Upper lobe of left lung (tissue), 6 donors: ENCODE data around the gene CFAP157. TPM values are rescaled to one million over a fixed set of nuclear protein-coding genes. Genes with fewer than 3 reads are reported as not detected.

Experiments used
- ATAC-seq, 2 donors: fragments of 200-7000 bp; cut with Tn5 transposase; one replicate each; pipeline ENCODE4 v1.9.1; 2022; ENCODE audit warnings: mild to moderate bottlenecking in 2 of 2, moderate library complexity in 2 of 2; ENCODE audit not compliant: low FRiP score in 2 of 2
- DNase-seq, 2 donors: peaks; one replicate each; pipeline ENCODE4 v3.0.0-alpha.2; 2019 to 2020
- H3K27ac ChIP-seq, 4 donors: fragments of 200-600 bp; sonication (generic); one replicate each; pipeline ENCODE4 v1.5.1; 2016 to 2019
- H3K27me3 ChIP-seq, 4 donors: fragments of 200-600 bp; sonication (generic); one replicate each; pipeline ENCODE4 v1.5.1; 2017 to 2019
- H3K36me3 ChIP-seq, 4 donors: fragments of 200-600 bp; sonication (generic); one replicate each; pipeline ENCODE4 v1.5.1; 2016 to 2019
- H3K4me1 ChIP-seq, 4 donors: fragments of 200-600 bp; sonication (generic); one replicate each; pipeline ENCODE4 v1.5.1; 2018 to 2019
- H3K4me3 ChIP-seq, 4 donors: fragments of 200-600 bp; sonication (generic); one replicate each; pipeline ENCODE4 v1.5.1; 2017 to 2019; ENCODE audit warnings: mild to moderate bottlenecking in 2 of 4, moderate library complexity in 1 of 4
- H3K9me3 ChIP-seq, 4 donors: fragments of 200-600 bp; sonication (generic); one replicate each; pipeline ENCODE4 v1.5.1; 2018 to 2019
- CTCF ChIP-seq, 6 experiments: fragments of 450-650 bp in 4 of 6; fragments of 200-600 bp in 2 of 6; sonication (generic) in 2 of 6; IDR thresholded peaks; one replicate each; pipeline ENCODE4 v1.5.1; 2016 to 2019; ENCODE audit warnings: antibody characterized with exemption in 6 of 6
- EP300 ChIP-seq, 4 donors: sonication (generic); formaldehyde crosslinking; IDR thresholded peaks; one replicate each; pipeline ENCODE4 v1.5.1; 2017; ENCODE audit warnings: antibody characterized with exemption in 4 of 4, control low read depth in 2 of 4
- POLR2A ChIP-seq, 4 donors: fragments of 450-650 bp; IDR thresholded peaks; one replicate each; pipeline ENCODE4 v1.5.1; 2016 to 2017; ENCODE audit warnings: antibody characterized with exemption in 4 of 4, mild to moderate bottlenecking in 2 of 4
- POLR2AphosphoS5 ChIP-seq, 2 donors: sonication (generic); formaldehyde crosslinking; IDR thresholded peaks; one replicate each; pipeline ENCODE4 v1.5.1; 2017; ENCODE audit warnings: antibody characterized with exemption in 2 of 2
- WGBS, 2 donors: methylation state at CpG; one replicate each; pipeline ENCODE4 v1.1.5; 2017 to 2018; 5-methylcytosine and 5-hydroxymethylcytosine counted together
- total RNA-seq, 6 donors: library from RNA; depleted of rRNA in 4 of 6; stranded (reverse); fragments of >200 nt in 4 of 6; gene quantifications; one replicate each; pipeline versions ENCODE4 v1.1.0 to v1.2.1, GENCODE V29; 2016 to 2021
- donor health status: DM: no; HTN: no; CAD: no; lungs with moderate emphysema.
- donor health status: DM: no; HTN: yes; CAD: no; lungs with severe emphysema.

CFAP157 gene
- total RNA-seq, 6 donors from 2014 or later = 0.77 to 125 (median 37.0) TPM

GRCh38 chr9:127712371-127712770 is 5.6 kb downstream of the CFAP157 start:
- Histone ChIP-seq H3K27me3 (no peaks in the 10 kb centered on the region), H3K4me3 (no peak overlapping the region), H3K36me3 (peaks cover 0 to 5% (median 0%) of the 10 kb centered on the region in 4 donors), H3K27ac (no peak overlapping the region), H3K4me1 (peaks cover 12 to 19% (median 16%) of the 10 kb centered on the region in 4 donors), H3K9me3 (no peaks in the 10 kb centered on the region)
- TF ChIP-seq EP300 (IDR thresholded peaks at IDR 0.05) (no peak), CTCF (IDR thresholded peaks at IDR 0.05) (no peak), POLR2A (IDR thresholded peaks at IDR 0.05) (no peak), POLR2AphosphoS5 (IDR thresholded peaks at IDR 0.05) (no peak)
- no peak for ATAC-seq
- WGBS, 2 donors = 92 to 95% methylated on average over 5 to 11 of the region's 11 CpGs
- DNase-seq = no peak

- ATAC-seq (no peak), DNase-seq (no peak)
- H3K4me3 ChIP-seq = no peak overlapping the region
- no peaks in the 10 kb centered on the region for H3K27me3 ChIP-seq
- WGBS, 2 donors = 96% methylated on average over 10 of the region's 10 CpGs; no CpG with 5 or more reads in 1 of the 2 donors
- no peak overlapping the region for H3K27ac ChIP-seq
- no peaks in the 10 kb centered on the region for H3K9me3 ChIP-seq
- peaks cover 0 to 5% (median 0%) of the 10 kb centered on the region in 4 donors for H3K36me3 ChIP-seq
- peaks cover 12 to 19% (median 16%) of the 10 kb centered on the region in 4 donors for H3K4me1 ChIP-seq
- TF ChIP-seq POLR2A (IDR thresholded peaks at IDR 0.05) (no peak), CTCF (IDR thresholded peaks at IDR 0.05) (no peak), EP300 (IDR thresholded peaks at IDR 0.05) (no peak), POLR2AphosphoS5 (IDR thresholded peaks at IDR 0.05) (no peak)
Observed at GRCh38 chr9:127712867-127713266, 6.1 kb downstream of the CFAP157 start.

- Histone ChIP-seq H3K4me3 (peak overlapping the region in 3 of 4 donors; percentile 69 to 85 (median 73)), H3K36me3 (peaks cover 0 to 5% (median 0%) of the 10 kb centered on the region in 4 donors), H3K27ac (no peak overlapping the region), H3K4me1 (peaks cover 12 to 19% (median 16%) of the 10 kb centered on the region in 4 donors), H3K9me3 (no peaks in the 10 kb centered on the region), H3K27me3 (no peaks in the 10 kb centered on the region)
- 76 to 83% methylated on average over 6 to 18 of the region's 19 CpGs for WGBS, 2 donors
- ATAC-seq = no peak
- TF ChIP-seq POLR2AphosphoS5 (IDR thresholded peaks at IDR 0.05) = no peak
- no peak for TF ChIP-seq POLR2A (IDR thresholded peaks at IDR 0.05)
- TF ChIP-seq CTCF (IDR thresholded peaks at IDR 0.05) = no peak
- no peak for TF ChIP-seq EP300 (IDR thresholded peaks at IDR 0.05)
- DNase-seq = peak in 1 of 2 donors; percentile 81
Observed at GRCh38 chr9:127714020-127714750, 7.4 kb downstream of the CFAP157 start.

- 0 to 2% methylated on average over 14 to 41 of the region's 44 CpGs for WGBS, 2 donors
- H3K36me3 ChIP-seq = peaks cover 0 to 5% (median 0%) of the 10 kb centered on the region in 4 donors
- peak; percentile 36 to 92 for DNase-seq
- peak in 1 of 2 donors; percentile 50 for ATAC-seq
- no peak for TF ChIP-seq EP300 (IDR thresholded peaks at IDR 0.05)
- TF ChIP-seq POLR2AphosphoS5 (IDR thresholded peaks at IDR 0.05) = no peak
- no peak for TF ChIP-seq POLR2A (IDR thresholded peaks at IDR 0.05)
- no peak for TF ChIP-seq CTCF (IDR thresholded peaks at IDR 0.05)
- H3K27me3 ChIP-seq = no peaks in the 10 kb centered on the region
- H3K9me3 ChIP-seq = no peaks in the 10 kb centered on the region
- H3K4me3 ChIP-seq = peak overlapping the region; percentile 63 to 85 (median 71)
- peaks cover 12 to 19% (median 16%) of the 10 kb centered on the region in 4 donors for H3K4me1 ChIP-seq
- H3K27ac ChIP-seq = peak overlapping the region; percentile 74 to 86 (median 78)
Observed at GRCh38 chr9:127714951-127715469, 8.2 kb downstream of the CFAP157 start.
